Measurements from ENCODE around the gene ZNF611. TPM values are rescaled to one million over a fixed set of nuclear protein-coding genes. Genes with fewer than 3 reads are reported as not detected.
"Not testable (repeated sequence)": the region's sequence is repeated elsewhere in the genome, so short reads cannot be mapped to it uniquely, and the experiment has no call there.

ZNF611 gene
- total RNA-seq, 1 donor from 2014 or later, result 19.9 TPM

DNA sequence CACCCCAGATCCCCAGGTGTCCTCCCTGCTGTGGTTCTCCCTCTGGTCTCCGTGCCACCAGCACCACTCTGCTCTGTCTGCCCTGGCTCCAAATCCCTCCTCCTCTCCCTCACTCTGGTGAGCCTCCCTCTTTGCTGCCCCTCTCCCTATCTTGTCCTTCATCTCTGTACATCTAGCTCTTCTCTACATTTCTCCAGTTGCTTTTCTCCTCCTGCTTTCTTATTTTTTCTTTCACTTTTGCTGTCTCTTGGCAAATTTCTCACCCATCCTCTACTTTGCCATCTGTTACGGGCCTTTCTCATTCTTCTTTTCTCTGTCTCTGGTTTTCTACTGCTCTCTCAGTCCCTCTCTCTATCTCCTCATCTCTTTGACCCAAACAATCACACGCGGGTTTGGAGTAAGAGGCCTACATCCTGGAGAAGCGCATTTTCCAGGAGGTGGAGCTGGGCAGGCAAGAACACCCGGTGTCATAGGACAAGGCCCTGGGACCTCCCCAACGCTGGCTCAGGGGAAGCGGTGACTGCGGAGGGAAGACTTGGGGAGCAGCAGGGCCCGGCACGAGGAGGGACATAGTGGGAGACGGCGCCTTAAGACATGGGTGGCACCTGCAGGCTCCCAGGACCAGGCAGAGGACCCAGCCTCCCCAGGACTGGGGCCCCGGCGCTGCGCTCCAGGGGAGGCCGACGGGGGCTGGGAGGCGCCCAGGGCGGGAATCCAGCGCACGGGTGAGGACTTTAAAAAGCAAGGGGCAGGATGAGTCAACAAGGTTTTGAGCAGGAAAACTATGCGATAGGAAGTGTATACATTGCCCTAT is 9.9 kb downstream of the ZNF611 start:
- H3K27ac Mint-ChIP-seq, result no peak overlapping the region
- peaks cover 35% of the 10 kb centered on the region for H3K9me3 Mint-ChIP-seq
- H3K27me3 Mint-ChIP-seq (ENCODE audit: insufficient read depth, low read depth), result peaks cover 2% of the 10 kb centered on the region

DNA sequence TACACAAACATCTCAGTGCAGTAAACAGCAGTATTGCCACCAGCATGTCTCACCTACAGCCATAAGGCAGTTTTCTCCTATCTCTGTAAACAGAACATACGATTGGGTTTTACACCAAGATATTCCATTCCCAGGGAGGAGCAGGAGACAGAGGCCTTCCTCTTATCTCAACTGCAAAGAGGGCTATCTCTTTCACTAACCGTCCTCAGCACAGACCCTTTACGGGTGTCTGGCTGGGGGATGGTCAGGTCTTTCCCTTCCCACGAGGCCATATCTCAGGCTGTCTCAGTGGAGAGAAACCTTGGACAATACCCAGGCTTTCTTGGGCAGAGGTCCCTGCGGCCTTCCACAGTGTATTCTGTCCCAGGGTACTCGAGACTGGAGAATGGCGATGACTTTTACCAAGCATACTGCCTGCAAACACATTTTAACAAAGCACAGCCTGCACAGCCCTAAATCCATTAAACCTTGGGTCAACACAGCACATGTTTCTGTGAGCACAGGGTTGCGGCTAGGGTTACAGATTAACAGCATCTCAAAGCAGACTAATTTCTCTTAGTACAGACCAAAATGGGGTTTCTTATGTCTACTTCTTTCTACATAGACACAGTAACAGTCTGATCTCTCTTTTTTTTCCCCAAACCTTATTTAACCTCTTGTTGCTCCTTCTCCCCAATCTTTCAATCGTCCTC is 10.8 kb downstream of the ZNF611 start:
- not testable (repeated sequence) for H3K79me2 ChIP-seq (ENCODE audit: low read depth); H3K4me2 ChIP-seq; H4K20me1 ChIP-seq (ENCODE audit: low read depth); H3K4me1 Mint-ChIP-seq; H2AFZ ChIP-seq (replicated peaks); H3K36me3 ChIP-seq; H3K27me3 Mint-ChIP-seq (ENCODE audit: insufficient read depth, low read depth); H3K4me1 ChIP-seq; H3K9ac ChIP-seq; H3K27ac Mint-ChIP-seq; H3K27me3 ChIP-seq; H3K27ac ChIP-seq; H3K4me3 ChIP-seq; H3F3A ChIP-seq (ENCODE audit: low read depth); DNase-seq (ENCODE audit: low spot score); H3K4me3 Mint-ChIP-seq; H3K9me3 ChIP-seq (ENCODE audit: low read depth)
- H3K36me3 Mint-ChIP-seq, result peaks cover 60% of the 10 kb centered on the region
- peaks cover 39% of the 10 kb centered on the region for H3K9me3 Mint-ChIP-seq

More for the DNA sequence above, 9.9 kb downstream of the ZNF611 start:
- no peak for TF ChIP-seq EZH2phosphoT487 (IDR thresholded peaks at IDR 0.05)
- TF ChIP-seq EZH2 (IDR thresholded peaks at IDR 0.05), result no peak
- TF ChIP-seq, protein P1, sequence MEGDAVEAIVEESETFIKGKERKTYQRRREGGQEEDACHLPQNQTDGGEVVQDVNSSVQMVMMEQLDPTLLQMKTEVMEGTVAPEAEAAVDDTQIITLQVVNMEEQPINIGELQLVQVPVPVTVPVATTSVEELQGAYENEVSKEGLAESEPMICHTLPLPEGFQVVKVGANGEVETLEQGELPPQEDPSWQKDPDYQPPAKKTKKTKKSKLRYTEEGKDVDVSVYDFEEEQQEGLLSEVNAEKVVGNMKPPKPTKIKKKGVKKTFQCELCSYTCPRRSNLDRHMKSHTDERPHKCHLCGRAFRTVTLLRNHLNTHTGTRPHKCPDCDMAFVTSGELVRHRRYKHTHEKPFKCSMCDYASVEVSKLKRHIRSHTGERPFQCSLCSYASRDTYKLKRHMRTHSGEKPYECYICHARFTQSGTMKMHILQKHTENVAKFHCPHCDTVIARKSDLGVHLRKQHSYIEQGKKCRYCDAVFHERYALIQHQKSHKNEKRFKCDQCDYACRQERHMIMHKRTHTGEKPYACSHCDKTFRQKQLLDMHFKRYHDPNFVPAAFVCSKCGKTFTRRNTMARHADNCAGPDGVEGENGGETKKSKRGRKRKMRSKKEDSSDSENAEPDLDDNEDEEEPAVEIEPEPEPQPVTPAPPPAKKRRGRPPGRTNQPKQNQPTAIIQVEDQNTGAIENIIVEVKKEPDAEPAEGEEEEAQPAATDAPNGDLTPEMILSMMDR (IDR thresholded peaks at IDR 0.05), result no peak
- H3K4me3 ChIP-seq, result no peak overlapping the region
- H3K79me2 ChIP-seq (ENCODE audit: low read depth), result peaks cover 5% of the 10 kb centered on the region
- Mint-ChIP-seq H3K4me3 (no peak overlapping the region), H3K4me1 (no peaks in the 10 kb centered on the region), H3K36me3 (peaks cover 57% of the 10 kb centered on the region)
- no peak overlapping the region for H3K27ac ChIP-seq
- no peak overlapping the region for H2AFZ ChIP-seq (replicated peaks)
- no peaks in the 10 kb centered on the region for H4K20me1 ChIP-seq (ENCODE audit: low read depth)
- H3K9me3 ChIP-seq (ENCODE audit: low read depth), result peaks cover 4% of the 10 kb centered on the region
- no peaks in the 10 kb centered on the region for H3K27me3 ChIP-seq
- no peaks in the 10 kb centered on the region for H3K4me1 ChIP-seq
- DNase-seq (ENCODE audit: low spot score), result no peak
- H3K36me3 ChIP-seq, result no peaks in the 10 kb centered on the region
- no peak overlapping the region for H3K4me2 ChIP-seq
- H3F3A ChIP-seq (ENCODE audit: low read depth), result peaks cover 2% of the 10 kb centered on the region
- H3K9ac ChIP-seq, result no peak overlapping the region

DNA sequence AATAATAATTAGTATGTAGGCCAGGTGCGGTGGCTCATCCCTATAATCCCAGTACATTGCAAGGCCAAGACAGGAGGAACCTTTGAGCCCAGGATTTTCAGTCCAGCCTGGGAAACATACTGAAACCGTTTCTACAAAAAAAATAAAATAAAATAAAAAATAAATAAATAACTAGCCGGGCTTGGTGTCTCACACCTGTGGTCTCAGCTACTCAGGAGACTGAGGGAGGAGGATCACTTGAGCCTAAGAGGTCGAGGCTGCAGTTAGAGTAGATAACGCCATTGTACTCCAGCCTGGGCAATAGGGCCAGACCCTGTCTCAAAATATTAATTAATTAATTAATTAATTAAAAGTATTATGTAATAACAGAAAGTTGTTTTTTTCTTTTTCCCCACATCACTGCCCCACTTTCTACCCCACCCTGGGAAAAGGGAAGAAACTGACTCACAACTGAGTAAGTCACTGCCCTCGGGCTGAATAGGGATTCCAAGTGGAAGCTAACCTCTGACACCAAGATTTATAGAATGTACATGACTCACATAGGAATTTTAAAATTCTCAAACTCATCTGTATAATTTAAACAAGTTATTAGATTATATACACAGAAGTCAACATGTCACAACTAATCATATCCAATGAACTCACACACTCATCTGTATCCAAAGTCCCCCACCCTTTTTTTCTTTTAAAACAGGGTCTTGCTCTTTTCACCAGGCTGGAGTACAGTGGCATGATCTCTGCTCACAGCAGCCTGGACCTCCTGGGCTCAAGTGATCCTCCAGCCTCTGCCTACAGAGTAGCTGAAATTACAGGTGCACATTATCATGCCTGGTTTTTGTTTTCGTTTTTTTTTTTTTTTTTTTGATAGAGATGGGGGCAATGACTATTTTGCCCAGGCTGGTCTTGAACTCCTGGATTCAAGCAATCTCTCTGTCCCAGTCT is 12.5 kb downstream of the ZNF611 start:
- H3K4me3 ChIP-seq, result no peak overlapping the region
- H3K9me3 Mint-ChIP-seq, result peaks cover 40% of the 10 kb centered on the region
- no peaks in the 10 kb centered on the region for H3K27me3 Mint-ChIP-seq (ENCODE audit: insufficient read depth, low read depth)
- peaks cover under 1% of the 10 kb centered on the region for H4K20me1 ChIP-seq (ENCODE audit: low read depth)
- no peaks in the 10 kb centered on the region for H3K36me3 ChIP-seq
- H3F3A ChIP-seq (ENCODE audit: low read depth), result peaks cover 11% of the 10 kb centered on the region
- TF ChIP-seq EZH2phosphoT487 (IDR thresholded peaks at IDR 0.05), result no peak
- TF ChIP-seq, protein P1 (IDR thresholded peaks at IDR 0.05), result no peak
- no peak for TF ChIP-seq EZH2 (IDR thresholded peaks at IDR 0.05)
- H3K9me3 ChIP-seq (ENCODE audit: low read depth), result peaks cover 4% of the 10 kb centered on the region
- no peaks in the 10 kb centered on the region for H3K27me3 ChIP-seq
- H3K36me3 Mint-ChIP-seq, result peaks cover 58% of the 10 kb centered on the region
- H3K4me3 Mint-ChIP-seq, result no peak overlapping the region
- H3K4me2 ChIP-seq, result no peak overlapping the region
- no peak overlapping the region for H3K27ac Mint-ChIP-seq
- H3K4me1 Mint-ChIP-seq, result no peaks in the 10 kb centered on the region
- no peak overlapping the region for H3K27ac ChIP-seq
- no peak for DNase-seq (ENCODE audit: low spot score)
- H2AFZ ChIP-seq (replicated peaks), result no peak overlapping the region
- H3K9ac ChIP-seq, result no peak overlapping the region
- H3K4me1 ChIP-seq, result peaks cover 2% of the 10 kb centered on the region
- no peaks in the 10 kb centered on the region for H3K79me2 ChIP-seq (ENCODE audit: low read depth)

DNA sequence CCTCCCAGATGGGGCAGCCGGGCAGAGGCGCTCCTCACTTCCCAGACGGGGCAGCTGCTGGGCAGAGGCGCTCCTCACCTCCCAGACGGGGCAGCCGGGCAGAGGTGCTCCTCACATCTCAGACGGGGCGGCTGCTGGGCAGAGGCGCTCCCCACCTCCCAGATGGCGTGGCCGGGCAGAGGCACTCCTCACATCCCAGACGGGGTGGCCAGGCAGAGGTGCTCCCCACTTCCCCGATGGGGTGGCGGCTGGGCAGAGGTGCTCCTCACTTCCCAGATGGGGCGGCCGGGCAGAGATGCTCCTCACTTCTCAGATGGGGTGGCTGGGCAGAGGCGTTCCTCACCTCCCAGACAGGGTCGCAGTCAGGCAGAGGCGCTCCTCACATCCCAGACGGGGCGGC is 14.3 kb downstream of the ZNF611 start:
- not testable (repeated sequence) for H3K4me2 ChIP-seq; DNase-seq (ENCODE audit: low spot score); H3K4me3 ChIP-seq; H3K4me3 Mint-ChIP-seq; H3K27ac Mint-ChIP-seq; H3K27me3 ChIP-seq; H3K27ac ChIP-seq; H2AFZ ChIP-seq (replicated peaks); H3K9ac ChIP-seq; H3K27me3 Mint-ChIP-seq (ENCODE audit: insufficient read depth, low read depth); H3K79me2 ChIP-seq (ENCODE audit: low read depth); H3K9me3 ChIP-seq (ENCODE audit: low read depth); H3K36me3 ChIP-seq
- Histone ChIP-seq H3K4me1 (peaks cover 17% of the 10 kb centered on the region), H4K20me1 (ENCODE audit: low read depth) (peaks cover 10% of the 10 kb centered on the region), H3F3A (ENCODE audit: low read depth) (peaks cover 27% of the 10 kb centered on the region)
- Mint-ChIP-seq H3K4me1 (peaks cover 10% of the 10 kb centered on the region), H3K36me3 (peaks cover 58% of the 10 kb centered on the region), H3K9me3 (peaks cover 44% of the 10 kb centered on the region)
